GM23338 (cell line): ENCODE measurements around the gene LRRC8E. TPM values are rescaled to one million over a fixed set of nuclear protein-coding genes. Genes with fewer than 3 reads are reported as not detected.

ENCODE experiments used
- ATAC-seq: fragments of 200-7000 bp; cut with Tn5 transposase; 3 replicates; pipeline ENCODE4 v1.9.1; 2020
- DNase-seq: peaks from one replicate; pipeline ENCODE4 v3.0.0-alpha.2; 2015; ENCODE audit warnings: low spot score
- H2AFZ ChIP-seq: fragments of 200-600 bp; sonication (generic); 2 replicates; pipeline ENCODE4 v1.8.0; 2016; ENCODE audit warnings: antibody characterized with exemption, mild to moderate bottlenecking, moderate library complexity
- H3F3A ChIP-seq: fragments of 200-600 bp; sonication (generic); replicated peaks from 2 replicates; pipeline ENCODE4 v1.8.0; 2017; ENCODE audit warnings: antibody characterized with exemption, mixed run types, low read depth
- H3K27ac ChIP-seq: fragments of 200-600 bp; sonication (generic); 2 replicates; pipeline ENCODE4 v1.6.1; 2016; ENCODE audit warnings: low read depth
- H3K27me3 ChIP-seq: fragments of 200-600 bp; sonication (generic); 2 replicates; pipeline ENCODE4 v1.8.0; 2016; ENCODE audit warnings: mild to moderate bottlenecking, mixed run types, moderate library complexity; ENCODE audit not compliant: insufficient read depth
- H3K36me3 ChIP-seq: fragments of 200-600 bp; sonication (generic); 2 replicates; pipeline ENCODE4 v1.8.0; 2016; ENCODE audit warnings: mild to moderate bottlenecking; ENCODE audit not compliant: insufficient read depth
- H3K4me1 ChIP-seq: fragments of 200-600 bp; sonication (generic); 2 replicates; pipeline ENCODE4 v1.8.0; 2016; ENCODE audit warnings: mild to moderate bottlenecking, moderate library complexity; ENCODE audit not compliant: insufficient read depth
- H3K4me2 ChIP-seq: fragments of 200-600 bp; sonication (generic); 2 replicates; pipeline ENCODE4 v1.7.1; 2017; ENCODE audit warnings: mixed run types
- H3K4me3 ChIP-seq: fragments of 200-600 bp; sonication (generic); 2 replicates; pipeline ENCODE4 v1.6.1; 2016; ENCODE audit warnings: mixed run types
- H3K79me2 ChIP-seq: fragments of 200-600 bp; sonication (generic); replicated peaks from 2 replicates; pipeline ENCODE4 v1.8.0; 2017; ENCODE audit warnings: mild to moderate bottlenecking; ENCODE audit not compliant: insufficient read depth
- H3K9me2 ChIP-seq: fragments of 200-600 bp; sonication (generic); 2 replicates; pipeline ENCODE4 v1.8.0; 2017; ENCODE audit not compliant: insufficient read depth
- H4K20me1 ChIP-seq: fragments of 200-600 bp; sonication (generic); replicated peaks from 2 replicates; pipeline ENCODE4 v1.8.0; 2017; ENCODE audit warnings: mild to moderate bottlenecking; ENCODE audit not compliant: insufficient read depth
- H3K27ac Mint-ChIP-seq: 2 replicates; pipeline ENCODE4 v1.8.0; 2020; ENCODE audit warnings: inconsistent platforms, mild to moderate bottlenecking, moderate library complexity, mixed read lengths
- H3K27me3 Mint-ChIP-seq: 3 replicates; pipeline ENCODE4 v1.8.0; 2022; ENCODE audit warnings: low read depth, mild to moderate bottlenecking, moderate library complexity, mixed read lengths, inconsistent platforms; ENCODE audit not compliant: insufficient read depth, poor library complexity
- H3K36me3 Mint-ChIP-seq: 3 replicates; pipeline ENCODE4 v1.8.0; 2021; ENCODE audit warnings: low read depth, mild to moderate bottlenecking, inconsistent platforms, moderate library complexity, mixed read lengths
- H3K4me1 Mint-ChIP-seq: 3 replicates; pipeline ENCODE4 v1.8.0; 2020; ENCODE audit warnings: mild to moderate bottlenecking, inconsistent platforms, mixed read lengths
- H3K4me3 Mint-ChIP-seq: 3 replicates; pipeline ENCODE4 v1.8.0; 2021; ENCODE audit warnings: moderate library complexity, mild to moderate bottlenecking, inconsistent platforms, mixed read lengths
- H3K9me3 Mint-ChIP-seq: 3 replicates; pipeline ENCODE4 v1.8.0; 2020; ENCODE audit warnings: moderate library complexity, mild to moderate bottlenecking, inconsistent platforms, mixed read lengths
- CREB1 ChIP-seq: fragments of 250-450 bp; sonication (Bioruptor Pico); IDR thresholded peaks from 2 replicates; pipeline ENCODE4 v1.5.0; 2020; ENCODE audit warnings: low read depth, mild to moderate bottlenecking, moderate library complexity
- CTCF ChIP-seq, 2 experiments: fragments of 200-600 bp in 1 of 2; sonication (generic) in 1 of 2; conservative IDR thresholded peaks; 2 replicates each; pipeline versions ENCODE4 v1.5.1 to v1.6.1; 2016 to 2017; ENCODE audit warnings: antibody characterized with exemption in 2 of 2, low read depth in 2 of 2, mild to moderate bottlenecking in 2 of 2, moderate library complexity in 1 of 2
- EZH2 ChIP-seq: fragments of 200-600 bp; sonication (generic); IDR thresholded peaks from one replicate; pipeline ENCODE4 v1.8.0; 2017; ENCODE audit warnings: antibody characterized with exemption, mild to moderate bottlenecking, low read depth; ENCODE audit not compliant: unreplicated experiment
- EZH2phosphoT487 ChIP-seq: fragments of 200-600 bp; sonication (generic); IDR thresholded peaks from one replicate; pipeline ENCODE4 v1.8.1; 2018; ENCODE audit warnings: antibody characterized with exemption; ENCODE audit not compliant: unreplicated experiment
- JUNB ChIP-seq: IDR thresholded peaks from one replicate; pipeline ENCODE4 v1.6.1; 2016; ENCODE audit warnings: antibody characterized with exemption; ENCODE audit not compliant: unreplicated experiment
- POLR2AphosphoS5 ChIP-seq: IDR thresholded peaks from 2 replicates; pipeline ENCODE4 v1.6.1; 2016; ENCODE audit warnings: antibody characterized with exemption, low read depth
- REST ChIP-seq: IDR thresholded peaks from one replicate; pipeline ENCODE4 v1.6.1; 2018; ENCODE audit warnings: antibody characterized with exemption; ENCODE audit not compliant: unreplicated experiment
- STAT1 ChIP-seq: IDR thresholded peaks from one replicate; pipeline ENCODE4 v1.6.1; 2016; ENCODE audit warnings: antibody characterized with exemption; ENCODE audit not compliant: unreplicated experiment
- ZNF114 ChIP-seq: fragments of 250-450 bp; sonication (Bioruptor Pico); IDR thresholded peaks from 2 replicates; pipeline ENCODE4 v1.5.0; 2020; ENCODE audit warnings: mild to moderate bottlenecking, moderate library complexity
- ZNF331 ChIP-seq: fragments of 250-450 bp; sonication (Bioruptor Pico); IDR thresholded peaks from 2 replicates; pipeline ENCODE4 v1.5.0; 2020; ENCODE audit warnings: low read depth, mild to moderate bottlenecking, moderate library complexity
- ZNF462 ChIP-seq: fragments of 250-450 bp; sonication (Bioruptor Pico); IDR thresholded peaks from 2 replicates; pipeline ENCODE4 v1.5.0; 2020; ENCODE audit warnings: mild to moderate bottlenecking, moderate library complexity
- polyA plus RNA-seq: library from polyadenylated mRNA; unstranded; fragments of >200 nt; fragmentation: Nextera tagmentation; extraction: Ambion mirVana; gene quantifications from 2 replicates; pipeline ENCODE4 v1.2.1, GENCODE V29; 2016
- total RNA-seq: library from RNA; depleted of rRNA; stranded (reverse); fragments of >200 nt; shearing (Covaris generic); gene quantifications from 2 replicates; pipeline ENCODE4 v1.2.3, GENCODE V29; 2014

The LRRC8E gene
- total and polyA plus RNA-seq, 2 experiments from 2014 or later, result 0.29 to 4.8 TPM

GRCh38 chr19:7897292-7897691 is 9.0 kb downstream of the LRRC8E start (continued):
- TF ChIP-seq STAT1 (no peak), POLR2AphosphoS5 (no peak), EZH2phosphoT487 (no peak), ZNF114 (CRISPR knock-in tag) (no peak), EZH2 (no peak), REST (no peak), ZNF331 (CRISPR knock-in tag) (no peak), CREB1 (CRISPR knock-in tag) (no peak), CTCF (conservative IDR thresholded peaks at IDR 0.05; ENCODE audit: low read depth in 2 of 2) (no peak), JUNB (no peak)

GRCh38 chr19:7898967-7899366 is 10.7 kb downstream of the LRRC8E start:
- H3K9me2 ChIP-seq, result no peaks in the 10 kb centered on the region
- no peak for DNase-seq
- Mint-ChIP-seq H3K27ac (no peak overlapping the region), H3K4me1 (peaks cover 7% of the 10 kb centered on the region), H3K36me3 (peaks cover 13% of the 10 kb centered on the region; the same call in 2 of the 3 replicates), H3K4me3 (no peak overlapping the region), H3K9me3 (0 out of 3 replicates have a peak, but pooled peaks cover 6% of the 10 kb centered on the region), H3K27me3 (peaks cover 17% of the 10 kb centered on the region)
- H4K20me1 ChIP-seq, result no peaks in the 10 kb centered on the region; the same call in 1 of the 2 replicates
- H3K27ac ChIP-seq, result no peak overlapping the region
- no peaks in the 10 kb centered on the region for H3K79me2 ChIP-seq
- no peak overlapping the region for H3K4me3 ChIP-seq
- H3K4me2 ChIP-seq, result no peak overlapping the region
- no peaks in the 10 kb centered on the region for H3K36me3 ChIP-seq
- no peaks in the 10 kb centered on the region for H3K27me3 ChIP-seq
- peaks cover 5% of the 10 kb centered on the region; the same call in 1 of the 2 replicates for H3F3A ChIP-seq
- H2AFZ ChIP-seq, result no peak overlapping the region
- no peak for ATAC-seq
- H3K4me1 ChIP-seq, result 0 out of 2 replicates have a peak, but pooled peaks cover 6% of the 10 kb centered on the region
- TF ChIP-seq EZH2phosphoT487 (no peak), ZNF462 (no peak)
